Aorta (tissue), 5 donors: ENCODE measurements around the gene OR52B4. TPM values are rescaled to one million over a fixed set of nuclear protein-coding genes. Genes with fewer than 3 reads are reported as not detected.
"Not testable (repeated sequence)": the region's sequence is repeated elsewhere in the genome, so short reads cannot be mapped to it uniquely, and the experiment has no call there.

Source experiments
- ATAC-seq: fragments of 200-7000 bp; cut with Tn5 transposase; one replicate; pipeline ENCODE4 v1.9.1; 2022; ENCODE audit warnings: moderate library complexity; ENCODE audit not compliant: low FRiP score
- DNase-seq, 2 donors: peaks; one replicate each; pipeline ENCODE4 v3.0.0-alpha.2; 2020
- H3K27ac ChIP-seq, 2 donors: one replicate each; pipeline ENCODE4 v1.5.1; 2013; ENCODE audit warnings: low read length in 2 of 2, mild to moderate bottlenecking in 2 of 2, moderate library complexity in 2 of 2, control low read depth in 1 of 2, inconsistent platforms in 1 of 2, low read depth in 1 of 2
- H3K27me3 ChIP-seq, 2 donors: one replicate each; pipeline ENCODE4 v1.6.1; 2013; ENCODE audit warnings: control low read depth in 1 of 2, low read length in 1 of 2, mild to moderate bottlenecking in 1 of 2, moderate library complexity in 1 of 2; ENCODE audit not compliant: insufficient read depth in 2 of 2, control insufficient read depth in 1 of 2
- H3K36me3 ChIP-seq, 2 donors: one replicate each; pipeline ENCODE4 v1.6.1; 2013; ENCODE audit warnings: control low read depth in 1 of 2, low read length in 1 of 2, mild to moderate bottlenecking in 1 of 2; ENCODE audit not compliant: insufficient read depth in 2 of 2, control insufficient read depth in 1 of 2
- H3K4me1 ChIP-seq, 2 donors: one replicate each; pipeline ENCODE4 v1.6.1; 2013; ENCODE audit warnings: low read length in 2 of 2, control low read depth in 1 of 2, mild to moderate bottlenecking in 1 of 2, moderate library complexity in 1 of 2; ENCODE audit not compliant: insufficient read depth in 2 of 2, control insufficient read depth in 1 of 2
- H3K4me3 ChIP-seq, 2 donors: one replicate each; pipeline ENCODE4 v1.5.1; 2013; ENCODE audit warnings: low read length in 2 of 2, control low read depth in 1 of 2, mild to moderate bottlenecking in 1 of 2
- H3K9me3 ChIP-seq: one replicate; pipeline ENCODE4 v1.6.1; 2013; ENCODE audit warnings: mild to moderate bottlenecking, low read length; ENCODE audit not compliant: control insufficient read depth
- WGBS, 2 donors: extraction: QIAGEN DNeasy Blood & Tissue Kit; methylation state at CpG; one replicate each; pipeline ENCODE4 v1.1.7; 2013; 5-methylcytosine and 5-hydroxymethylcytosine counted together
- intact Hi-C, 2 donors: fragments of 100-400 bp; cut with DNase I; formaldehyde crosslinking; loops; one replicate each; pipeline versions ENCODE4 v1.14.2 to v1.15.0; 2022
- polyA plus RNA-seq, 2 donors: library from polyadenylated mRNA; stranded (reverse); fragments of 200-250 nt; gene quantifications; one replicate each; pipeline ENCODE4 v1.2.3, GENCODE V29; 2013
- total RNA-seq, 2 donors: library from RNA; stranded (reverse); fragmentation: NEBNext Ultra II Directional; extraction: Animal tissue kit (Norgen Biotek cat#: 25700); gene quantifications; one replicate each; pipeline ENCODE4 v1.2.1, GENCODE V29; 2021
- donor health status: healthy with polysubstance abuse.
- donor health status: Bipolar disorder and iron deficiency.
- donor health status: DM: no; HTN: no; CAD: no.
- donor health status: DM: no; HTN: no; CAD: no.
- donor health status: DM: yes; HTN: yes; CAD: no.

OR52B4 gene
- total and polyA plus RNA-seq, 4 donors, result not detected

- Histone ChIP-seq H3K9me3 (no peaks in the 10 kb centered on the region), H3K4me3 (no peak overlapping the region), H3K4me1 (no peaks in the 10 kb centered on the region), H3K27me3 (no peaks in the 10 kb centered on the region), H3K36me3 (peaks cover 8 to 9% of the 10 kb centered on the region in 2 donors), H3K27ac (no peak overlapping the region)
- DNase-seq (no peak), ATAC-seq (no peak)
- 42 to 67% methylated on average over 2 of the region's 2 CpGs for WGBS, 2 donors
- intact Hi-C loops, result no loop called here
Measured at GRCh38 chr11:4381901-4382300, 13.7 kb upstream of the OR52B4 start.

GRCh38 chr11:4375431-4376140 lies 7.4 kb upstream of the OR52B4 start:
- Histone ChIP-seq H3K27ac (no peak overlapping the region), H3K36me3 (no peaks in the 10 kb centered on the region), H3K4me3 (no peak overlapping the region), H3K27me3 (no peaks in the 10 kb centered on the region), H3K4me1 (no peaks in the 10 kb centered on the region), H3K9me3 (no peaks in the 10 kb centered on the region)
- 77 to 82% methylated on average over 5 of the region's 5 CpGs for WGBS, 2 donors
- ATAC-seq, result no peak
- intact Hi-C loops, result no loop called here
- no peak for DNase-seq

- H3K4me3 ChIP-seq, result no peak overlapping the region
- H3K27me3 ChIP-seq, result no peaks in the 10 kb centered on the region
- no peaks in the 10 kb centered on the region for H3K4me1 ChIP-seq
- no peak overlapping the region for H3K27ac ChIP-seq
- H3K36me3 ChIP-seq, result no peaks in the 10 kb centered on the region
- WGBS, 2 donors, result 52 to 62% methylated on average over 3 of the region's 3 CpGs
- ATAC-seq, result no peak
- H3K9me3 ChIP-seq, result no peaks in the 10 kb centered on the region
- intact Hi-C loops, result no loop called here
- DNase-seq, result no peak
Measured at GRCh38 chr11:4370166-4370565, 2.0 kb upstream of the OR52B4 start.

- H3K27me3 ChIP-seq, H3K27ac ChIP-seq, DNase-seq, H3K4me1 ChIP-seq, H3K9me3 ChIP-seq, H3K4me3 ChIP-seq, intact Hi-C loops, H3K36me3 ChIP-seq: not testable (repeated sequence)
- 68 to 78% methylated on average over 1 of the region's 5 CpGs for WGBS, 2 donors
- ATAC-seq, result peak; percentile 67
Measured at GRCh38 chr11:4348142-4348541, 20.0 kb downstream of the OR52B4 start.

GRCh38 chr11:4345366-4345765 lies 22.8 kb downstream of the OR52B4 start:
- H3K27ac ChIP-seq, intact Hi-C loops, H3K36me3 ChIP-seq, DNase-seq, H3K4me1 ChIP-seq, H3K9me3 ChIP-seq, H3K4me3 ChIP-seq, H3K27me3 ChIP-seq: not testable (repeated sequence)
- peak; percentile 33 for ATAC-seq
- WGBS, 2 donors, result 74 to 89% methylated on average over 2 of the region's 2 CpGs

- H3K4me3 ChIP-seq, H3K36me3 ChIP-seq, ATAC-seq, H3K27me3 ChIP-seq, DNase-seq, H3K4me1 ChIP-seq, H3K27ac ChIP-seq, H3K9me3 ChIP-seq, intact Hi-C loops: not testable (repeated sequence)
- 91 to 94% methylated on average over 10 to 24 of the region's 28 CpGs for WGBS, 2 donors
Measured at GRCh38 chr11:4334356-4334755, 33.8 kb downstream of the OR52B4 start.

Other genes starting within 250 kb of the OR52B4 start
- gene TRIM21, start 25.3 kb upstream of the OR52B4 start, total RNA-seq, result 10 to 100 TPM; 15.8 to 20.7 TPM
- 10 to 100 TPM; 13.4 to 16.0 TPM for gene TRIM21, start 25.3 kb upstream of the OR52B4 start, polyA plus RNA-seq
- not detected for gene OR52K2, start 80.9 kb upstream of the OR52B4 start, total RNA-seq
- gene OR52K2, start 80.9 kb upstream of the OR52B4 start, polyA plus RNA-seq, result not detected
- gene OR52K1, start 114.3 kb upstream of the OR52B4 start, total RNA-seq, result under 1 TPM in 1 of 2 donors, not detected in 1; 0.12 TPM
- not detected for gene OR52K1, start 114.3 kb upstream of the OR52B4 start, polyA plus RNA-seq
- not detected for gene OR52M1, start 176.8 kb upstream of the OR52B4 start, total RNA-seq
- gene OR52M1, start 176.8 kb upstream of the OR52B4 start, polyA plus RNA-seq, result not detected
- gene OR52I2, start 213.4 kb upstream of the OR52B4 start, total RNA-seq, result not detected
- gene OR52I2, start 213.4 kb upstream of the OR52B4 start, polyA plus RNA-seq, result not detected
- gene OR52I1, start 225.7 kb upstream of the OR52B4 start, total RNA-seq, result not detected
- not detected for gene OR52I1, start 225.7 kb upstream of the OR52B4 start, polyA plus RNA-seq
- gene TRIM68, start 239.8 kb upstream of the OR52B4 start, total RNA-seq, result 10 to 100 TPM in 1 of 2 donors, 1 to 10 TPM in 1; 7.9 to 14.5 TPM
- gene TRIM68, start 239.8 kb upstream of the OR52B4 start, polyA plus RNA-seq, result 1 to 10 TPM; 3.9 to 4.0 TPM